ENCODE measurements around the gene C3orf80.
"Not testable (repeated sequence)": the region's sequence is repeated elsewhere in the genome, so short reads cannot be mapped to it uniquely, and the experiment has no call there.

C3orf80 gene

GRCh38 chr3:160225176-160226025, at the start of gene C3orf80:
TSS of gene C3orf80 (plus strand) at chr3:160225422. CDS start at chr3:160225636, 214 bp downstream.
- peak within 1 kb of the TSS; percentile 56 for H3K4me2 ChIP-seq
- peak within 1 kb of the TSS; percentile 84 for H2AFZ ChIP-seq (ENCODE audit: low read depth)
- TF ChIP-seq, protein P1, sequence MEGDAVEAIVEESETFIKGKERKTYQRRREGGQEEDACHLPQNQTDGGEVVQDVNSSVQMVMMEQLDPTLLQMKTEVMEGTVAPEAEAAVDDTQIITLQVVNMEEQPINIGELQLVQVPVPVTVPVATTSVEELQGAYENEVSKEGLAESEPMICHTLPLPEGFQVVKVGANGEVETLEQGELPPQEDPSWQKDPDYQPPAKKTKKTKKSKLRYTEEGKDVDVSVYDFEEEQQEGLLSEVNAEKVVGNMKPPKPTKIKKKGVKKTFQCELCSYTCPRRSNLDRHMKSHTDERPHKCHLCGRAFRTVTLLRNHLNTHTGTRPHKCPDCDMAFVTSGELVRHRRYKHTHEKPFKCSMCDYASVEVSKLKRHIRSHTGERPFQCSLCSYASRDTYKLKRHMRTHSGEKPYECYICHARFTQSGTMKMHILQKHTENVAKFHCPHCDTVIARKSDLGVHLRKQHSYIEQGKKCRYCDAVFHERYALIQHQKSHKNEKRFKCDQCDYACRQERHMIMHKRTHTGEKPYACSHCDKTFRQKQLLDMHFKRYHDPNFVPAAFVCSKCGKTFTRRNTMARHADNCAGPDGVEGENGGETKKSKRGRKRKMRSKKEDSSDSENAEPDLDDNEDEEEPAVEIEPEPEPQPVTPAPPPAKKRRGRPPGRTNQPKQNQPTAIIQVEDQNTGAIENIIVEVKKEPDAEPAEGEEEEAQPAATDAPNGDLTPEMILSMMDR (conservative IDR thresholded peaks at IDR 0.05; ENCODE audit: low read depth, low read length): no peak
- H3K9ac ChIP-seq: peak within 1 kb of the TSS; percentile 52
- no peaks in the 10 kb centered on the region for H3K27me3 ChIP-seq (ENCODE audit: insufficient read depth, low read depth)
- no peaks in the 10 kb centered on the region for H3K4me1 ChIP-seq (ENCODE audit: low read depth, poor library complexity, severe bottlenecking)
- H3K4me3 ChIP-seq (IDR thresholded peaks at IDR 0.05; ENCODE audit: insufficient read depth, low read depth, low read length): peak within 1 kb of the TSS; percentile 60
- H3K27ac ChIP-seq: no peak within 1 kb of the TSS
- H3K79me2 ChIP-seq (ENCODE audit: insufficient read depth, low read depth): no peaks in the 10 kb centered on the region
- no peaks in the 10 kb centered on the region for H3K36me3 ChIP-seq (ENCODE audit: insufficient read depth)
- H4K20me1 ChIP-seq (ENCODE audit: insufficient read depth): no peaks in the 10 kb centered on the region

DNA sequence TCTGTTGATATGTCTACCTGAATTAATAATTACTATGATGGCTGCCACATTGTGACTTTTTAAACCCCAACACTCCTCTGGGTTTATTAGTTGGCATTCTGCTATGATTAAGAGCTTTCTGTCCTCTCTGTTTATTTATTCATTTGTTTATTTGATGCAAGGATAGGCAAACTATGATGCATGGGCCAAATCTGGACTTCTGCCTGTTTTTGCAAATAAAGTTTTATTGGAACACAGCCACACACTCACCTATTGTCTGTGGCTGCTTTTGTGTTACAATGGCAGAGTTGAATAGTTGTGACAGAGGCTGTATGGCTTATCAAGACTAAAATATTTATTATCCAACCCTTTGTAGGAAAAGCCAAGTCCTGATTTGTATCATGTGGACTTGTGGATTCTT, 48.3 kb upstream of the C3orf80 start:
- Histone ChIP-seq H3K36me3 (ENCODE audit: insufficient read depth) (no peaks in the 10 kb centered on the region), H3K27me3 (ENCODE audit: insufficient read depth, low read depth) (no peaks in the 10 kb centered on the region), H4K20me1 (ENCODE audit: insufficient read depth) (no peaks in the 10 kb centered on the region), H3K4me3 (IDR thresholded peaks at IDR 0.05; ENCODE audit: insufficient read depth, low read depth, low read length) (no peak overlapping the region), H3K27ac (no peak overlapping the region), H3K4me2 (no peak overlapping the region), H3K79me2 (ENCODE audit: insufficient read depth, low read depth) (no peaks in the 10 kb centered on the region), H2AFZ (ENCODE audit: low read depth) (no peak overlapping the region), H3K4me1 (ENCODE audit: low read depth, poor library complexity, severe bottlenecking) (no peaks in the 10 kb centered on the region), H3K9ac (no peak overlapping the region)
- TF ChIP-seq, protein P1 (conservative IDR thresholded peaks at IDR 0.05; ENCODE audit: low read depth, low read length): no peak

DNA sequence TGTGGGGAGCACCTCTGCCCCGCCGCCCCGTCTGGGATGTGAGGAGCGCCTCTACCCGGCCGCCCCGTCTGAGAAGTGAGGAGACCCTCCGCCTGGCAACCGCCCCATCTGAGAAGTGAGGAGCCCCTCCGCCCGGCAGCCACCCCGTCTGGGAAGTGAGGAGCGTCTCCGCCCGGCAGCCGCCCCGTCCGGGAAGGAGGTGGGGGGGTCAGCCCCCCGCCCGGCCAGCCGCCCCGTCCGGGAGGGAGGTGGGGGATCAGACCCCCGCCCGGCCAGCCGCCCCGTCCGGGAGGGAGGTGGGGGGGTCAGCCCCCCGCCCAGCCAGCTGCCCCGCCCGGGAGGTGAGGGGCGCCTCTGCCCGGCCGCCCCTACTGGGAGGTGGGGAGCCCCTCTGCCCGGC, 46.6 kb upstream of the C3orf80 start:
- not testable (repeated sequence) for H3K4me2 ChIP-seq; H4K20me1 ChIP-seq (ENCODE audit: insufficient read depth); H3K4me3 ChIP-seq (IDR thresholded peaks at IDR 0.05; ENCODE audit: insufficient read depth, low read depth, low read length); H3K79me2 ChIP-seq (ENCODE audit: insufficient read depth, low read depth); H3K36me3 ChIP-seq (ENCODE audit: insufficient read depth); H3K27ac ChIP-seq; H3K9ac ChIP-seq; H2AFZ ChIP-seq (ENCODE audit: low read depth); H3K27me3 ChIP-seq (ENCODE audit: insufficient read depth, low read depth); H3K4me1 ChIP-seq (ENCODE audit: low read depth, poor library complexity, severe bottlenecking)

- H2AFZ ChIP-seq (ENCODE audit: low read depth); H3K27ac ChIP-seq; H3K4me2 ChIP-seq; H3K4me3 ChIP-seq (IDR thresholded peaks at IDR 0.05; ENCODE audit: insufficient read depth, low read depth, low read length); H3K36me3 ChIP-seq (ENCODE audit: insufficient read depth); H3K27me3 ChIP-seq (ENCODE audit: insufficient read depth, low read depth); H3K9ac ChIP-seq; H4K20me1 ChIP-seq (ENCODE audit: insufficient read depth); H3K79me2 ChIP-seq (ENCODE audit: insufficient read depth, low read depth): not testable (repeated sequence)
- peaks cover 17% of the 10 kb centered on the region for H3K4me1 ChIP-seq (ENCODE audit: low read depth, poor library complexity, severe bottlenecking)
Observed at GRCh38 chr3:160179403-160179802, 45.8 kb upstream of the C3orf80 start.

GRCh38 chr3:160179906-160180305, 45.3 kb upstream of the C3orf80 start:
- Histone ChIP-seq H3K4me1 (ENCODE audit: low read depth, poor library complexity, severe bottlenecking) (peaks cover 22% of the 10 kb centered on the region), H4K20me1 (ENCODE audit: insufficient read depth) (no peaks in the 10 kb centered on the region), H3K4me2 (no peak overlapping the region), H3K27me3 (ENCODE audit: insufficient read depth, low read depth) (no peaks in the 10 kb centered on the region), H3K79me2 (ENCODE audit: insufficient read depth, low read depth) (no peaks in the 10 kb centered on the region), H3K9ac (no peak overlapping the region), H2AFZ (ENCODE audit: low read depth) (no peak overlapping the region), H3K36me3 (ENCODE audit: insufficient read depth) (no peaks in the 10 kb centered on the region), H3K27ac (no peak overlapping the region), H3K4me3 (IDR thresholded peaks at IDR 0.05; ENCODE audit: insufficient read depth, low read depth, low read length) (no peak overlapping the region)
- TF ChIP-seq, protein P1 (conservative IDR thresholded peaks at IDR 0.05; ENCODE audit: low read depth, low read length): no peak

Measured in KMS-11 (cell line).